RPMI8226 (cell line): ENCODE measurements around the gene MED27.
A peak's percentile ranks its signal among the peaks of the same experiment; 100 is the strongest.

Source experiments
- DNase-seq: peaks from one replicate; pipeline ENCODE4 v3.0.0-alpha.2; 2015

The MED27 gene

GRCh38 chr9:131874916-131875670, 204.6 kb downstream of the MED27 start:
- DNase-seq: no peak

GRCh38 chr9:131874447-131874846, 205.2 kb downstream of the MED27 start:
- DNase-seq: no peak

GRCh38 chr9:131873891-131874440, 205.7 kb downstream of the MED27 start:
- no peak for DNase-seq

GRCh38 chr9:131873335-131873734, 206.3 kb downstream of the MED27 start:
- DNase-seq: no peak

- no peak for DNase-seq
Observed at GRCh38 chr9:131872702-131873101, 207.0 kb downstream of the MED27 start.

GRCh38 chr9:131872006-131872405, 207.7 kb downstream of the MED27 start:
- no peak for DNase-seq

GRCh38 chr9:131870156-131870555, 209.5 kb downstream of the MED27 start:
- no peak for DNase-seq

- DNase-seq: no peak
Observed at GRCh38 chr9:131869348-131869747, 210.3 kb downstream of the MED27 start.

- DNase-seq: no peak
Observed at GRCh38 chr9:131868766-131869165, 210.9 kb downstream of the MED27 start.

GRCh38 chr9:131867611-131868192, 212.0 kb downstream of the MED27 start:
- no peak for DNase-seq

GRCh38 chr9:131865446-131866195, 214.0 kb downstream of the MED27 start:
- DNase-seq: no peak

- DNase-seq: no peak
Observed at GRCh38 chr9:131864531-131864930, 215.1 kb downstream of the MED27 start.

- DNase-seq: no peak
Observed at GRCh38 chr9:131863306-131863896, 216.3 kb downstream of the MED27 start.

GRCh38 chr9:131862261-131862660, 217.4 kb downstream of the MED27 start:
- DNase-seq: no peak

- DNase-seq: no peak
Observed at GRCh38 chr9:131860430-131860829, 219.2 kb downstream of the MED27 start.

GRCh38 chr9:131858147-131858546, 221.5 kb downstream of the MED27 start:
- DNase-seq: no peak

- DNase-seq: peak; percentile 45
Observed at GRCh38 chr9:131856105-131856504, 223.6 kb downstream of the MED27 start.

GRCh38 chr9:131854896-131855613, 224.6 kb downstream of the MED27 start:
- DNase-seq: no peak

GRCh38 chr9:131854334-131854733, 225.3 kb downstream of the MED27 start:
- DNase-seq: no peak

- DNase-seq: no peak
Observed at GRCh38 chr9:131853434-131853833, 226.2 kb downstream of the MED27 start.

- DNase-seq: no peak
Observed at GRCh38 chr9:131851414-131851813, 228.3 kb downstream of the MED27 start.

- no peak for DNase-seq
Observed at GRCh38 chr9:131849391-131849790, 230.3 kb downstream of the MED27 start.
